Right renal cortex interstitium (tissue), 3 donors: ENCODE results near the gene ESYT3. TPM values are rescaled to one million over a fixed set of nuclear protein-coding genes. Genes with fewer than 3 reads are reported as not detected.
"Not testable (repeated sequence)": the region's sequence is repeated elsewhere in the genome, so short reads cannot be mapped to it uniquely, and the experiment has no call there.

Experiments
- DNase-seq, 3 donors: peaks; one replicate each; pipeline ENCODE4 v3.0.0-alpha.2; 2013; ENCODE audit warnings: low read depth in 3 of 3, low spot score in 2 of 3
- polyA plus RNA-seq, 3 donors: library from polyadenylated mRNA; unstranded; fragments of 120-200 nt; gene quantifications; one replicate each; pipeline ENCODE4 v1.2.1, GENCODE V29; 2013; ENCODE audit not compliant: insufficient read length in 3 of 3

ESYT3 gene
- polyA plus RNA-seq, 3 donors: 1.1 to 1.4 (median 1.2) TPM

GRCh38 chr3:138441742-138442141 lies 7.3 kb downstream of the ESYT3 start:
- DNase-seq: no peak

GRCh38 chr3:138442433-138442832 lies 8.0 kb downstream of the ESYT3 start:
- DNase-seq: no peak

GRCh38 chr3:138443091-138443490 lies 8.7 kb downstream of the ESYT3 start:
- DNase-seq: no peak

- no peak for DNase-seq
Observed at GRCh38 chr3:138443521-138444503, 9.4 kb downstream of the ESYT3 start.

GRCh38 chr3:138445236-138445635 lies 10.8 kb downstream of the ESYT3 start:
- no peak for DNase-seq

DNA sequence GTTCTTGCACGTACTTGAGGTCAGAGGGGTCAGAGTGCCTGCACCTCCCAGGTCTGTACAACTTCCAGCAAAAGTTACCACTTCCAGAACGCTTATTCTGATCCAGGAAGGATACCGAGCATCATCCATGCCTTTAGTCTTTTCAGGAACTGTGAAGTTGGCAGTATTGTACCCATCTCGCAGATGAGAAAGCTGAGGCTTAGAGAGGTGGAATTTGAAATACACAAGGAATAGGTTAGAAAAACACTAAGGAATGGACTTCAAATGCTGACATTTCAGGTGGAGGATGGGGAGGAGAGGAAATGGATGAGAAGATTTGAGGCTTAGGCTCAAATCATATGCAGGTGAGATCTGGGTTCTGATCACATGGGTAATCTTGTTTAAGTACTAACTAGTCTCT lies 11.2 kb downstream of the ESYT3 start:
- DNase-seq: no peak

DNA sequence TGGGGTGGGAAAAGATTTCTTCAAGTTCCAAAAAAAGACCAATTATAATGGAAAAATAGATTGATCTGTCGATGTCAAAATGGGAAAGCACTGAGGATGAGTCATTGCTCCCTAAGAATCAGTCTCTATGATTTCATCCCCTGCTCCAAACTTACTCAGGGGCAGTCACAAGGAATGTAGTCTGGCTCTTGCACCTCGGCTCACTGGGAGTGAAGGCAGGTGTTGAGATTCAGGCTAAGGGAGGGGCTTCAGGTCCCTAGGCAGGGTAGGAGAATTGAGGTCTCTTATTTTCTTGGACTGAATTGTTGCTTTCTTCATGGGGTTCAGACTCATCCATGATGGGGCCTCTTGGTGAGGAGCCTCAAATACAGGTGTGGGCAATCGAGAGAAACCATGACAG lies 14.2 kb downstream of the ESYT3 start:
- no peak for DNase-seq

GRCh38 chr3:138449490-138449889 lies 15.1 kb downstream of the ESYT3 start:
- no peak for DNase-seq

DNA sequence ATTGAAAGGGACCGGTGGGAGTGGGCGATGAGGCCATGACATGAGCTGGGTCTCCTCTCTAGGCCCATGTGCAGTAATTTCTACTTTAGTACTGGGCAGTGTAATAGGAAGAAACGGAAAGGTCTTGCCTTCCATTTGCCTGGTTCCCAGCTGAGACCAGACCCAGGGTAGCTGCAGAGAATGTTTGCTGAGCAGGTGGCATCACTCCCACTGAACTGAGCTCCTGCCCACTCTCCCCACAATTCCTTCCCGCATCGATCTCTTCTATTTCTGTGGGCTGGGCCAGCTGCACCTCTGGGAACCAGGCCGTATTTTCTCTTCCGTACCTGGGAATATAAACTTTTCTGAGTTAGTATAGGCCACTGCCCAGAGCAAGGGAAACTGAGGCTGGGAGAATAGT lies 15.8 kb downstream of the ESYT3 start:
- no peak for DNase-seq

DNA sequence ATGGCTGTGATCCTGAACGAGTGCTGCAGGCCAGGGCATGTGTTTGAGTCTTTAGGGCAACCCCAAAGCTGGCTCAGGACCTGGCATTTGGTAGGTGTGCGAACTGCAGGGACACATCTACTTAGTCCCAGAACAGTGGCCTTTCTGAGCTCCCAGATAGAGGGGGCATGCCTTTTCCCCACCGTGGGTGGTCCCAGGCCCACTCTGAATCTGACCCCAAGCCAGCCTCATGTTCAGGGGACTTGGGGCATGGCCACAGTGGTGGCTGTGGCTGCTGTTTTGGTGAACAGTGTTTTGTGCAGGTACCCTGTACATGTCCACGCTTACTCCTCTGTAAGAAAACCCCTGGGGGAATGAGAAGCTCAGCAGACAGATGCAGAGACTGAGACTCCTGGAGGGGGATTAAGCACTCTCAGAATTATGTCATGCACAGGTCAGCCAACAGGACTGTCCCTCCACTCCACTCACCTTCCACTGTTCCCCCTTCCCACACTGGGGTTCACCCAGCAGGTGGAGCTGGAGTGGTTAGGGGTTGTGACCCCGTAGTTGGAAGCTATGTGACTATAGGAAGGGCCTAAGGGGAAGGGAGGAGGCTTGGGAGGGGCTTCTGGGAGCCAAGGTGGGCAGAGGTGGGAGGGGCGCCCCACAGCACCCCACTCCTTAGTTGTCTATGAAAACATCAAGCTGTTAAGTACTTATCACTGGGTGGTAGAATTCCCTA lies 16.4 kb downstream of the ESYT3 start:
- DNase-seq: no peak

GRCh38 chr3:138451595-138452162 lies 17.3 kb downstream of the ESYT3 start:
- DNase-seq: no peak

DNA sequence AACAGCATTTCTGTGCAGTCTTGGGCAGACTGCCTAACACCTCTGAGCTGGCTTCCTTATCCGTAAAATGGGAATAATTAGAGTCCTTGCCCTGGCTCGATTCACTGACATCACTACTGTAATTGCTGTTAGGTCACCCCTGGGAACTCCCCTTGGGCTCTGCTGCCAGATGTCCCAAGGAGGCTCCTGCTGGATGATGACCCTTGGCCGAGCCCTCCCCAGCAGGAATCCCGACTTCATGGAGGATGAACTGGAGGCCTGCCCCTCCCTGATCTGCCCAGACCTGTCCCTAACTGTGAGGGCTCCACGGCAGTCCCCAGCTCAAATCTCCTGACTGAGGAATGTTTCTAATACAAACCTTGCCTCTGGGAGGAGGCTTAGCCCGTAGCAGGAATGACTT lies 18.0 kb downstream of the ESYT3 start:
- no peak for DNase-seq

- DNase-seq: not testable (repeated sequence)
Observed at GRCh38 chr3:138453940-138454339, 19.5 kb downstream of the ESYT3 start.

GRCh38 chr3:138455801-138456716 lies 21.6 kb downstream of the ESYT3 start:
- DNase-seq: no peak

DNA sequence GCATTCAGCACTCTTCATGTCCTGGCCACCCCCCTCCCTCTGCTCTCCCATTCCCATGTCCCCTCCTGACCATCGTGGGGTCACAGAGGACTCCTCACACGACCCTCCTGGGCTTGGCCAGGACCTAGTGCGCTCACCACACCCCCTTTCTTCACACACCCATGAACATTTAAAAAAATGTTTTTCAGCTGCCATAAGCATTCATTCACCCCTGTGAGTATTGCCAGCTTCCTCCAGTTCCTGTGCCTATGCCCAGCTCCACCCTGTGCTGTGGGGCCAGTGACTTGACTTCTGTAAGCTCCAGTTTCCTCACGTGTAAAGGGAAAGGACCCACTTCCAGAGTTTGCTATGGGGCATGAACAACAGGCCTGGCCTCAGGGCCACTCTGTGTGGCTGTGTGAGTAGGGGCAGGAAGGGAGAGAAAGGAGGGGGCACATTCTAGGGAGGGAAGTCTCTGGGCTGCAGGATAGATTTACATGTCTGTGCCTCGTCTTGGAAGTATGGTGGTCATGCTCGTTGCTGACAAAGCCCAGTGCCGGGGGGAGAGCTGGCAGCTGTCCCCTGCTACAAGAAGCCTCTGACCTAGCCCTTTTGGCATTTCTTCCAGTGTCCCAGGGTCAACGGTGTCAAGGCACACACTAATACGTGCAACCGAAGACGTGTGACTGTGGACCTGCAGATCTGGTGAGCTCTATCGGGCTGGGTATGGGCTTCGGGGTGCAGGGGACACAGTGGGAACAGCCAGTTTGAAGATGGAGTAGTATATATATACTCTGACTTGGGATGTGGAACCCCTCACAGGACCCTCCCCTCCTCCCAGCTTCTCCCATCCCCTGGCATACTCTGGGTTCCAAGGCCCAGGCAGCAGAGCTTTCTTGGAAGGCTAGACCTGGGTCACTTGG lies 22.8 kb downstream of the ESYT3 start:
- DNase-seq: no peak

DNA sequence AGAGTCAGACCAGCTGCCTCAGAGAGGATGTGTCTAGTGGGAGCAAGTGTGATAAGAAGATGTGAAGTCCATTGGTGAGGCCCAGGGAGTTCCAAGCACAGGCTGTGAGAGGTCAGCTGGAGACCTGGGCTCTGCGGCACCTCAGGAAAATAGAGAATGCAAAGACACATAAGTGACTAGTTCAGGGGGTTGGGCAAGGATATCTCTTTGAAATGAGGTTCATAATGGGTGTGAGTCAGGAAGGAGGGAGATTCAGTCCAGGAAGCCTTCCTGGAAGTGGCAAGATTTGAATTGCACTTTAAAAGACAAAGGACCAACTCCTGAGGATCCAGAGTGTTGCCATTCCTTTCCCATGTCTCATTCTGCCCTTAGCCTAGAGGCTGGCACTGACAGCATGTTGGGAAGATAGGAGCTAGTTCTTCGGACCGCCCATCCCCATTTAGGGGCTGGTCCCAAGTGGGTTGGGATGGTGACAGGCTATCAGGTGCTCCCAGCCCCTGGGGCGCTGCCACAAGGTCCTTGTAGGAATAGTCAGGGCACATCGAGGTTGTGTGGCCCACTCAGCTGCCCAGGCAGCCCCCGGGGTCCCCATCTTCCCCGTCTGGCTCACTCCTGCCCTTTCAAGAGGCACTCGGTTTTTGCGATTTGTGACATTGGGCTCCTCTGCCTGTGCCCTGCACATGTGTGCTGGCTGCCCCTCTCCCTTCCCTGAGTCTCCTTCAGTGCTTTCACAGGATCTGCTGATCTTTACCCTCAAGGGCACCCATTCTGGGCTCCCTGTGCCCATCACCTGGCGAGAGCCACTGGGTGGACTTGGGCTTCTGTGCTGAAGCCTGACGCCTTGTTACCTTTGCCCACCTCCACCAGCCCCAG lies 23.7 kb downstream of the ESYT3 start:
- no peak for DNase-seq

GRCh38 chr3:138458774-138459499 lies 24.5 kb downstream of the ESYT3 start:
- no peak for DNase-seq
